ENCODE measurements around the gene DCP1A. TPM values are rescaled to one million over a fixed set of nuclear protein-coding genes. Genes with fewer than 3 reads are reported as not detected.
A peak's percentile ranks its signal among the peaks of the same experiment; 100 is the strongest.
"Not testable (repeated sequence)": the region's sequence is repeated elsewhere in the genome, so short reads cannot be mapped to it uniquely, and the experiment has no call there.

The DCP1A gene
- polyA plus RNA-seq, 3 donors = 24.9 to 36.7 (median 30.9) TPM

DNA sequence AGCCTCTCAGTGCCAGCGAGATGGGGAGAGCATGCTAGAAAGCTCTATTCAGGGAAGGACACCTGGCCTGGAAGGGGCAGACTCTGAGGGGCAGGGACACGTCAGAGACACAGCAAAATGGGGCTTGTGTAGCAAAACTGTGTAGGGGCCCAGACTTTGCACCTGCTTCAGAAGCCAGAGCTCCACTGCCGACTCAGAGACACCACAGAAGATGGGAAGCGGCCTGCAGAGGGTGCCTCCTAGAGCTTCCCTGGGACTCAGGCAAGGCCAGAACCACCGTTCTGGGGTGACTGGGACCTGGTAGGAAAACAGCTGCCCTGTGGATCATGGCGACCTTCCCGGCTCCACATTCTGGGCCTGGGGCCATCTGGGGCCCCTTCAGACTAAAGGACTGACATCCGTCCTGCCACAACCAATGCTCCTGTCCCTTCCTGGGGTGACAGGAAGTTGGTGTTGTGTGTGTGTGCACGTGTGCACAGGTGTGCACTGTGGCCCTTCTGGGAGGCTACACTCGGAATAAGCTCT is 74.1 kb downstream of the DCP1A start:
- DNase-seq = no peak

DNA sequence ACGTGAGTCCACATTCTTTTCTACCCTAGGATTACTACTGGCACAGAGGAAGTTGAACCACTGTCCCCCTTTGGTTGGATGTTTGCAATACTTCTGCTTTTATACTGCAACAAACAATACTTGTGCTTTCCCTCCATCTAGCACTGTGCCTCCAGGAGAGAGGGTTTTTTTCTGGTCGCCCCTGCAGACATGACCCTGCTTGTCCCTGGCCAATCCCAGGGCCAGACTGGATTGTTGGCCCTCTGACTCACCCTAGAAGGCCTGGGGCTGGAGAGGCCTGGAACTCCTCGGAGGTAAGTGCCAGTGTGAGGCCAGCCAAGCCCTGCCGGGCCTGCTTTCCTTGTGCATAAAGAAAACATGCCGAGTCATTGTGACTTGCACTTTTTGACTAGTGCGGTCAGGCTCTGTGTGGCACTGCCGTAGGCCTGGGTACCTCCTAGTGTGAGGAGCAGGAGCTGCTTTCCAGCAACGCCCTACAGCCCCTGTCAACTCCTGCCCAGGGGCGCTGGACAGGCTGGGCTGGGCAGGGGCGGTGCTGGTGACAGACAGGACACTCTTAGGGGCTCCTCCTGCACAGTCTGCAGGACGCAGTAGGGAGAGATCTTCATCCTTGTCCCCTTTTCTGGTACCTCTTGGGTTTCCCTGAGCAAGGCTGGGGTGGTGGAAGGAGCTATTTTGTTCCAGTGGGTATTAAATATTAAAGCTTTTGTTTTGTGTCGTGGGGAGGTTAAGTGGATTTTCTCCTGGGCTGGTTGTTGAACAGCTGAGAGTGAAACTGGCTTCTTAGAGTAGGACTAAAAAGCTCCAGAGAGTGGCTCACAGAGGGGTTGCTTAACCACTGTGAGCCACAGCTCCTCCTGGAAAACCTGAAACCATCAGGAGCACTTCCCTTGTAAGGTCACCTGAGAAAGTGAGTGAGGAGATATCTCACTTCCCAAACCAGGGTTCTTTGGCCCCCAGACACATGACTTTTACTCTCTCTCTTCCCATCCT is 77.2 kb downstream of the DCP1A start:
- peak; percentile 78 for DNase-seq

DNA sequence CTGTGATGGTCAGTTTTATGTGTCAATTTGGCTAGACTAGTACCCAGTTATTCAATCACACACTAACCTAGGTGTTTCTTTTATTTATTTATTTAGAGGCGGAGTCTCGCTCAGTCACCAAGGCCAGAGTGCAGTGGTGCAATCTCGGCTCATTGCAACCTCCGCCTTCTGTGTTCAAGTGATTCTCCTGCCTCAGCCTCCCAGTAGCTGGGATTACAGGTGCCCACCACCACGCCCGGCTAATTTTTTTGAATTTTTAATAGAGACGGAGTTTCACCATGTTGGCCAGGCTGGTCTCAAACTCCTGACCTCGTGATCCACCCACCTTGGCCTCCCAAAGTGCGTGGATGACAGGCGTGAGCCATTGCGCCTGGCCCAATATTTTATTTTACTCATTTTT is 78.2 kb downstream of the DCP1A start:
- DNase-seq = not testable (repeated sequence)

DNA sequence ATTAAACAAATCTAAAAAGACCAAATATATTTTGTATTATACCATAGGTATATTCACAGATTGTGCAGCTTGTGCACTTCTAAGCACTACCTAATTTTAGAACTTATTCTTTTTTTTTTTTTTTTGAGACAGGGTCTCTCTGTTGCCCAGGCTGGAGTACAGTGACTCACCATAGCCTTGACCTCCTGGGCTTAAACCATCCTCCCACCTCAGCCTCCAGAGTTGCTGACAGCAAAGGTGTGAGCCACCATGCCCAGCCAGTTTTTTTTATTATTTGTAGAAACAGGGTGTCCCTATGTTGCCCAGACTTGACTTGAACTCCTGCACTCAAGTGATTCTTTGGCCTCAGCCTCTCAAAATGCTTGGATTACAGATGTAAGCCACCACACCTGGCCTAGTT is 79.6 kb downstream of the DCP1A start:
- DNase-seq = no peak

DNA sequence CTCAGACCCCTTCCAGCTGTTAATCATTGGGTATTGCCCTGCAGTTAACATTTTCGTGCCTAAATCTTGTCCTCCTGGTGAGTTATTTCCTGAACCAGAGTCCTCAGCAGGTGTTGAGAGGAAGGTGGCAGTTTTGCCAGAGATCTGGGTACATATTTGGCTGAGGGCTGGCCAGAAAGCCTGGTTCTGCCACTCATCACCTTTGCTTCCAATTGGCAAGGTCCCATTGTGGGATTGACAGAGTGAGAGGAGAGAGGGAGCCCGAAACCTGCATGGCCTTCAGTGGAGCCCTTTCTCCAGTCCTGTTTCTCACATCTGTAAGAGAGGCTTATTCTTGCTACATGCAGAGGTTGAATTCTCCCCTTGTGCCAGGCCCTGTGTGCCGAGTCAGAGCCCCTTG is 82.6 kb downstream of the DCP1A start:
- no peak for DNase-seq

DNA sequence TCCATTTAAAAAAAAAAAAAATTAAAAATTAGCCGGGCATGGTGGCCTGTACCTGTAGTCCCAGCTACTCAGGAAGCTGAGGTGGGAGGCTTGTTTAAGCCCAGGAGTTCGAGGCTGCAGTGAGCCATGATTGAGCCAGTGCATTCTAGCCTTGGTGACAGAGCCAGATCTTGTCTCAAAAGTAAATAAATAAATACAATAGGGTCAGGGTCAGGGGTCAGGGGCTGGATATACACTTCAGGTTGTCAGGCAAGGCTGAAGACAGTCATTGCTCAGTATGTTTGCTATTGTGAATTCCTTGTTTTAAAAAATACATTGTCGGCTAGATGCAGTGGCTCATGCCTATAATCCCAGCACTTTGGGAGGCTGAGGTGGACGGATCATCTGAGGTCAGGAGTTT is 83.4 kb downstream of the DCP1A start:
- no peak for DNase-seq

DNA sequence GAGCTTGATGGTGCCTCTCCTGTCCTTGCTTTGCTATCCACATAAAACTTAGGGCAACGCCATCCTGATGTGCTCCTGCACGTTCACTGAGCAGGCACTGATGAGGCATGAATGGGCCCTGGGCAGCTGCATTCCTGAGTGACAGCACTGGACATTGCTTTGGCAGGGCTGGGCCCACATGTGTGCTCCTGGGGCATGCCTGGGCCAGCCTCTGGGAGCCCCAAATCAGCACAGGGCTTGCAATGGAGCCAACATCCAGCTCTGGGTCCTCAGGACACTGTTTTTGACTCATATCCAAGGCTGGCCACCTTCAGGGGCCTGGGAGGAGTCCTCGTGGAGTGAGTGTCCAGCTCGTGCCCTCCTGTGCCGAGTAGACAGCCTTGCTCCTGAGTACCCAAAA is 85.6 kb downstream of the DCP1A start:
- no peak for DNase-seq

DNA sequence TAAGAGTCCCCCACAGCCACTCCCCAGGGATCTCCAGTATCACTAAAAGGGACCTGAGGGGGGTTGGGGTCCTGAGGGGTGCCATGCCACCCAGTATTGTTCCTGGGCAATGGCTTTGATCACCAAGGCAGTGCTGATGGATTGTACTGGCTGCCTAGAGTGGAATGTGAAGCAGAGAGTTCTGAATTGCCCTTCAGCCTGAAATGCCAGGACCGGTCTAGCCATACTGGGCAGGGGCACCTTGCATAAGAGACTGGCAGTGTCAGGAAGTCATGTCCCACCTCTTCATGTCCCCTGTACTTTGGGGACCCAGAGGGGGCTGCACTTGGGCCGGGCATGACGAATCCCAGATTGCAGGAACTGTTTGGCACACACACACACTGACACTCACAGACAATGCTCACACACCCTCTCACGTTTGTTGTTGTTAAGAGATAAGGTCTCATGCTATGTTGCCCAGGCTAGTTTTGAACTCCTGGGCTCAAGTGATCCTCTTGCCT is 87.0 kb downstream of the DCP1A start:
- no peak for DNase-seq

DNA sequence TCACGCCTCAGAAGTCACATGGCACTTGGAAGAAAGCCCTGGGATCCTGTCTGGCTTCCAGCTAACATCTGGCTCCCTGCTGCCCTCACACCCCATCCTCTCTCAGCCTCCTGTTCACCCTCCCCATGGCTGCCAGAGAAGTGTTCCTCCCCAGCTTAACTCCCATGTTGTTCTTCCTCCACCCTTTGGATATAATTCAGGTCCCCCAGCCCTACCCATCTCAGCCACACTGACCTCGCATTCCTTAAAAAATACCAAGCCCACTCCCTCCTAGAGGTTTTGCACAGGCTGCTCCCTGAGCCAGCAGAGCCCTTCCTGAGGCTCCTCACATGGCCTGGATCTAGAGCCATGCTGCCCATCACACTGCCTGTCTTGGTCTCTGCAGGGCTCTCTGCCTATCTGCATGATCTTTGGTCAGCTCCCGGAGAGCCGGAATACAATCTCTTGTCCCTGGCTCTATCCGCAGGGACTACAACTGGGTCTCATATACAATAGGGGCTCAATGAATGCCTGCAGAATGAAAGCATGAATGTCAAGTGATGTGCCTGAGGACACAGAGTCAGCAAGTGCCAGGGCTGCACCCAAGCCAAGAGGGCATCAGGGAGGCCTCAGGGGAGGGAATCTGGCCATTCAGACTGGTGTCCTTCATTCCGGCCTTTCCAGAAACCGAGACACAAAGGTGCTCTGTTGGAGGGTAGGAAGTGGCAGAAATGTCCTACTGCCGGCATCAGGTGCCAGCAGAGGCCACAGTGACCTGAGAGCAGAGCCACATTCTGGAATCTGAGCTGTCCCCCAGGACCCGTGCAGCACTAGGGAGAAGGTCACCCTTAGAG is 87.7 kb downstream of the DCP1A start:
- DNase-seq = no peak

DNA sequence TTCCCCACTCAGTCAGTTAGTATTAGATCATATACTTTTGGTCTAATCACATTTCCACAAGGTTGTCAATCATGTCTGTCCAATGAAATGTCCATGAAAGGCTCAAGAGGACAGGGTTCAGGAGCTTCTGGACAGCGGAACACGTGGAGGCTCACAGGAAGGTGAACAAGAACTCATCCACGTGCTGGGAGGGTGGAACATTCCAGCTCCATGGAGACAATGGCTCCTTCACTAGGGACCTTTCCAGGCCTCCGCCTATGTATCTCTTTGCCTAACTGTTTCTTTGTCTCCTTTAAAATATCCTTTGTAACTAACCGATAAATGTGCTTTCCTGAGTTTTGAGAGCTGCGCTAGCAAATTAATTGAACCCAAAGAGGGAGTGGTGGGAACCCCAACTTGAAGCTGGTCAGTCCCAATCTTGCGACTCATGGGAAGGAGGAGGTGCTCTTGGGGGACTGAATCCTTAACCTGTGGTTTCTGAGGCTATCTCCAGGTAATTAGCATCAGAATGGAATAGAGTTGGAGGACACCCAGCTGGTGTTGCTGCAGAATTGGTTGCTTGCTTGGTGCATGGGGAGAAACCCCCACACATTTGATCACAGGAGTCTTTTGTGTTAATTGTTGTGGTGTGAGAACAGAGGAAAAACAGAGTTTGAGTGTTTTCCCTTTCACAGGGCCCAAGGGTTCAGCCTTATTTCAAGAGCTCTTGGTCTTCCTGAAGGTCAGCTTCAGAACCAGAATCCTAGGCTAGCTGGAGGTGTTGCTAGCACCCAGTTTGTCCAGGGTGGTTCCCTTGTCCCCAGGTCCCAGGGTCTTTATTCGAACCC is 88.5 kb downstream of the DCP1A start:
- DNase-seq = no peak

DNA sequence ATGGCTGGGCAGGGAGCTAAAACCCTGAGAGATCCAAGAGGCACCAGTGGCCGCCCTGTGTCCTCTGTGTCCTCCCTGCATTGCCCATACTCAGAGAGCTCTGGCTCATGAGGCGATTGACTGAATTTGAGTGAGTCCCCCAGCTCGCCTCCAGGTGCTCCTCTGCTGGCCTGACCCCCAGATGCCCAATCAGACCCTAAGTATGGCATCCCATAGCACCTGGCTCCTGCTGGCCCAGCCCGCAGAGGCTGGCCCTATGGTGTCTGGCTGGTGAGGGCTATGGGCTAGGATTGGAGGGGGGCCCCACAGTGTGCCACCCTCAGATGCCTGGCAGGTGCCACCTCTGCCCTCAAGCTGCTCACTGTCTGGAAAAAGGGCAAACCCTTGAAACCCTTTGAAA is 89.9 kb downstream of the DCP1A start:
- no peak for DNase-seq

DNA sequence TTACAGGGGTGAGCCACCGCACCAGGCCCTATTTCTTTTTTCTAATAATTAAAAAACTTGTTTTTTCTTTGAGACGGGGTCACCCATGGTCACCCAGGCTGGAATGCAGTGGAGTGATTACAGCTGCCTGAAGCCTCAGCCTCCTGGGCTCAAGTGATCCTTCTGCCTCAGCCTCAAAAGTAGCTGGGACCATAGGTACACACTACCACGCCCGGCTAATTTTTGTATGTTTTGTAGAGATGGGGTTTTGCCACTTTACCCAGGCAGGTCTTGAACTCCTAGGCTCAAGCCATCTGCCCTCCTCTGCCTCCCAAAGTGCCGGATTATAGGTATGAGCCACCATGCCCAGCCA is 90.7 kb downstream of the DCP1A start:
- DNase-seq = no peak

DNA sequence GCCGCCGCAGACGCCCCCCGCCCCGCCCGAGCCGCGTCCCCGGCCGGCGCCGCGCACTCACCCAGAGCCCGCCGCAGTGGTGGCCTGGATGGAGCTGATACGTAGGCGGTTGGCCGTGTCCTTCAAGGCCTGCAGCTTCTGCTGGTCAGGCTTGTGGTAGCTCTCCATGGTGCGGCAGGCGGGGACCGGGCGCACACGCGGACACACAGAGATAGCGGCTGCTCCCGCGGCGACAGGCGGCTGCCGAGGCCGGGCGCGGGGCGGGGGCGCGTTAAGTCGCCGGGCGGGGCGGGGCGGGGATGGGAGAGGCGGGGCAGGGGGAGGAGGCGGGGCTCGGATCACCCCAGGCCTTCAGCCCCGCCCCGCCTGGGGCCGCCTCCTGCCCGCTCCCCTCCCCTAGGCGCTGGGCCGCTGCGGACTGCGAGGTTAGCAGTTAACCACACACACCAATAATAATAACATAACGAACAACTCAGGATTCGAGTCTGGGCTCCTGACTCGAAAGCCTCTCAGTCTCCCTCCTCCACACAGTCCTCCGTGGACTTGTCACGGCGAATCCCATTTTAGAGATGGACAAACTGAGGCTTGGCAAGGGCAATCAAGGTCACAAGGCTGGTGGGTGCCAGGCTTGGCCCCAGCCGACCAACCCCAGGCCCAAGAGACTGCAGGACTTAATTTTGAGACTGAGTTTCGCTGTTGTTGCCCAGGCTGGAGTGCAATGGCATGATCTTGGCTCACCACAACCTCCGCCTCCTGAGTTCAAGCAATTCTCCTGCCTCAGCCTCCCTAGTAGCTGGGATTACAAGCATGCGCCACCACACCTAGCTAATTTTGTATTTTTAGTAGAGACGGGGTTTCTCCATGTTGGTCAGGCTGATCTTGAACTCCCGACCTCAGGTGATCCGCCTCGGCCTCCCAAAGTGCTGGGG is 91.3 kb downstream of the DCP1A start, which contains the start of gene TKT:
Gene TKT (minus strand): TSS at position 248 of the 929 bp plus-strand sequence. CDS start 80 bp downstream, at position 168.
- DNase-seq = peak; percentile 84

DNA sequence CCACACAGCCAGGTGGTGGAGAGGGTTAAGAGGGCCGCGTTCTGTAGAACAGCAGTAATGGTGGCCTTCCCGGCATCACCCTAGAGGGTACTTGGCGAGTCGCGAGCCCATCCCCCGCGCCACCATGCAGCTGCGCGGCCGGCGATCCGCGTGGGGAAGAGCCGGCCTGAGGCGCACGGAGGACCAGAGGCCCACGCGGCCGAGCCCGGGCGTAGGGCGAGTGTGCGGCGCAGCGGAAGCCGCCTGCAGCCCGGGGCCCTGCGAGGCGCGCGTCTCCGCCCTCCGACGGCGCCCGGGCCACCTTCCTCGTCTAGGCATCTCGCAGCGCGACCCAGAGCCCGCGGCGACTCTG is 91.9 kb downstream of the DCP1A start:
- no peak for DNase-seq

DNA sequence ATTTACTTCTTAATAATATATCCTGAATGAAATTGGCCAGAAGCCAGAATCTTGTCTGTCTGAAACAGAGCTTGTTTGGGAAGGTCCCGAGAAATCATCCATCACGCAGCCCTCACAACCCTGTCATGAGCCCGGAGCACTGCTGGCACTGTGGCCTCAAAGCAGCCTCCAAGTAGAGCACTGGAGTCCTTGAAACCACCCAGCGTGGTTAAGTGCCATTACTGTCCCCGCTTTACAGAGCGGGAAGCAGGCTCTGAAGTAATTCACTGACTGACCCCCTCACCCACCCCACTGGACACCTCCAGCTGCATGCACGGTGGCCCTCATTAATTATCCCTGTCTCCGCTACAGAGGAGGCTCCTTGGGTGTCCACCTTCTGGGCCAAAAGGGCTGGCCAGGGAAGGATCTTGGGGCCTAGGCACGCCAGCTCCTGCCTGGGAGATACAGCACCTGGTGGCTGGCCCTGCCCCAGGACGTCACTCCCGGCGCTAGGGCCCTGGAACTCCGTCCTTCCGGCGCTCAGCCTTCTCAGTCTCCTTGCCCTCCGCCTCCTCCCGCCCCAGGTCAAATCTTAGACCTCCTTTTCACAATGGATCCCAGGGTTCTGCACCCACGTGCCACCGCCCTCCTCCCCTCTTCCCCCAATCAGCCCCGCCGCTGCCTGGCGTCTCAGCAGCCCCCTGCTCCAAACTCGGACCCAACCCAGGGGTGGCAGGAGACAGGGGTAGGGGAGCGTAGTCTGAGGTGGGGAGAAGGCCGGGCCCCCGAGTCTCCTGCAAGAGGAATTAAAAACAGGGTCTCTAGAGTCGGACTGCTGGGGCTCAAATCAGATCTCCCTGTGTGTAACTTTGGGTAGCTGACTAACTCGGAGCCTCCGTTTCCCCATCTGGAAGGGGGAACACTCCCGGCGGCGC is 92.6 kb downstream of the DCP1A start:
- DNase-seq = peak; percentile 66

DNA sequence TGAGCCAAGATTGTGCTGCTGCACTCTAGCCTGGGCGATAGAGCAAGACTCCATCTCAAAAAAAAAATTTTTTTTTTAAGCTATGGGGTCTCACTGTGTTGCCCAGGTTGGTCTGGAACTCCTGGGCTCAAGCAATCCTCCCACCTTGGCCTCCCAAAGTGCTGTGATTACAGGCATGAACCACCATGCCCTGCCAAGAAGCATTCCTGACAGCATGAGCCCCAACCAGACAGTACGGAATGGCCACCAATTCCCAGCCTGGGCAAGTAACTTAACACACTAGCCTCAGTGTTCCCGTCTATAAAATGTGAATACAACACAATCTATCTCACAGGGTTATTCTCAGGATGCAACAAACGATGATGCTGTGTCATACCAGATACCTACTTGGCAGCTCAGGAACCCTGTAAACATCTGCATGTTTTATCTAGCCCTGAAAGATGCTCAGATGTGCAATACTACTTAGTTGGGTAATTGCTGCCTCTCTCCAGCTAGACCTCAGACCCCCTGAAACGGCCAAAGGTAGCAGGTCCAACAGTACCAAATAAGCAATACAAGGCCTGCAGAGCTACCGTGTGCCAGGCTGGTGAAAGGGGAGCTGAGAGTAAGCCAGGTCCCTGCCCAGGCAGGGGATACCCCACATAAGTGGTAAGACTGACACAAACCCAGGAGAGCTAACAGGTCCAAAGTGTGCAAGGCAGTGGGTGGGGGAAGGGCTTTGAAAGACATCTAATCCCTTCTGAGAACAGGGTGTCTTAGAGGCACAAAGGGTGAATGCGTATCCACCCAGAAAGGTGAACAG is 93.4 kb downstream of the DCP1A start:
- DNase-seq = no peak

DNA sequence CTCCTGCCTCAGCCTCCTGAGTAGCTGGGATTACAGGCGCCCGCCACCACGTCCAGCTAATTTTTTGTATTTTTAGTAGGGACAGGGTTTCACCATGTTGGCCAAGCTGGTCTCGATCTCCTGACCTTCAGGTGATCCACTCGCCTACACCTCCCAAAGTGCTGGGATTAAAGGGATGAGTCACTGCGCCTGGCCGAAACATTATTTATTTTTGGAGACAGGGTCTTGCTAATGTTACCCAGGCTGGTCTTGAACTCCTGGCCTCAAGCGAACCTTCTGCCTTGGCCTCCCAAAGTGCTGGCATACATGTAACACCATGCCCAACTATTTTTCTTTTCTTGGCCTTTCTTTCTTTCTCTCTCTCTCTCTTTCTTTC is 94.4 kb downstream of the DCP1A start:
- DNase-seq = not testable (repeated sequence)

Measured in renal pelvis (tissue), 4 donors.